Prostate gland (tissue), 2 donors: ENCODE measurements around the gene BMI1.
A peak's percentile ranks its signal among the peaks of the same experiment; 100 is the strongest.

Source experiments
- CTCF ChIP-seq, 4 experiments: fragments of 200-600 bp in 2 of 4; fragments of 450-650 bp in 2 of 4; sonication (generic) in 2 of 4; IDR thresholded peaks; 1 replicate in 3 of 4; 2 replicates in 1 of 4; pipeline ENCODE4 v1.5.1; 2016 to 2019; ENCODE audit warnings: antibody characterized with exemption in 4 of 4, mild to moderate bottlenecking in 2 of 4, moderate library complexity in 2 of 4
- POLR2A ChIP-seq: fragments of 450-650 bp; IDR thresholded peaks from one replicate; pipeline ENCODE4 v1.6.1; 2016; ENCODE audit warnings: antibody characterized with exemption, mild to moderate bottlenecking
- POLR2AphosphoS5 ChIP-seq: sonication (generic); formaldehyde crosslinking; IDR thresholded peaks from one replicate; pipeline ENCODE4 v1.6.1; 2017; ENCODE audit warnings: antibody characterized with exemption

- TF ChIP-seq CTCF (IDR thresholded peaks at IDR 0.05) (no peak), POLR2A (no peak), POLR2AphosphoS5 (peak; percentile 13)
Measured at GRCh38 chr10:22372917-22373316, 52.0 kb downstream of the BMI1 start.
